Activated CD4-positive, CD25-positive, alpha-beta regulatory T cell treated with anti-CD3 and anti-CD28 coated beads, Interleukin-2, amount 50 U/mL, for 24 hours (primary cell): ENCODE measurements around the gene SMARCA2.

Experiments
- ATAC-seq, 2 donors: fragments of 150-1000 bp; cut with Tn5 transposase; one replicate each; pipeline ENCODE4 v1.10.0; 2021; ENCODE audit warnings: mild to moderate bottlenecking in 1 of 2, moderate library complexity in 1 of 2

The SMARCA2 gene

DNA sequence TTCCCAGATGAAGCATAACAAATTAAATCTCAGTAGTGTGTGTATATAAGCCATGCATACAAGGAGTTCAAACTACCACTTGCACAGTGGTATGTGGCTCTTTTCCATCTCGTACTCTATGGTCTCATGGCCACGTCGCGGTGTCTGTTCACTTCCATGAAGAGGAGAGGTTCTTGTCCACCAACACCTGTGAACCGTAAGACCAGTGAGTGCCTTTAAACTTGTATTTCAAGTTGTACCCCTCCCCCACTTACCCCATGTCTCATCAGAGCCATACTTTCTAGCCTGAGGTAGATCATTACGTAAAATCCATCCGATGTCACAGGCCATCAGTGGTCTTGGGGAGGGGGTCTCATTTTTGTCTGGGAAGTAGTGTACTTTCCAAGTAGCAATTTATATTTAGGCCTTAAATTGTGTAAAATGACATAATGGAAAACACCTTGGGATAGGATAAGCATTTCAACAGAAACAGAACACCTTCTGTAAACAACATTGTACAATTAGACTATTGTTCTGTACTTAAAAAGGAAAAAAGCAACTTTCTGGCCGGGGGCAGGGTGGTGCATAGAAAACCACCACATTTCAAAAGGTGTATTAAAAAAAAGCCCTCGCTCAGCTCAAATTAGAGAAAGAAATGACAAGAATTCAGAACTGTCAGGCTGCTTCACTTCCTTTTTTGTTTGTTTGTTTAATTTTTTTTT lies 163.0 kb downstream of the SMARCA2 start:
- ATAC-seq: no peak

- peak; percentile 38 to 64 for ATAC-seq
Measured at GRCh38 chr9:2179567-2179966, 164.4 kb downstream of the SMARCA2 start.

DNA sequence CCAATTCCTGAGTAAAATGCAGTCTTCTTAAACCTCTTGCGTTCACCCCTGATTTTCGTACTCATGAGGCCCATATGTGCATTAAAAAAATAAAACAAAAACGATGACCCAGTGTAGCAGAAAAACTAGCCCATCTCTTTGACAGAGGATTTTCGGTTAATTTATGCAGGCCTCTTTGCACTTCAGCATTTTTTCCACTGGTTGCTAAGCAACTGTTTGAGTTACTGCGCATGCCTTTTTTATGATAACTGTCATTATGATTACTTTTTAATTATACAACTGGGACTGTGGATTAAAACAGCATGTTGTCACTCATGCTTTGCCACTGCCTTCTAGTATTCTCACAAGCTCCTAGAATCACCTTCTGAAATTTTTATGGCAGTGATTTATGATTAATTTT lies 165.0 kb downstream of the SMARCA2 start:
- no peak for ATAC-seq

DNA sequence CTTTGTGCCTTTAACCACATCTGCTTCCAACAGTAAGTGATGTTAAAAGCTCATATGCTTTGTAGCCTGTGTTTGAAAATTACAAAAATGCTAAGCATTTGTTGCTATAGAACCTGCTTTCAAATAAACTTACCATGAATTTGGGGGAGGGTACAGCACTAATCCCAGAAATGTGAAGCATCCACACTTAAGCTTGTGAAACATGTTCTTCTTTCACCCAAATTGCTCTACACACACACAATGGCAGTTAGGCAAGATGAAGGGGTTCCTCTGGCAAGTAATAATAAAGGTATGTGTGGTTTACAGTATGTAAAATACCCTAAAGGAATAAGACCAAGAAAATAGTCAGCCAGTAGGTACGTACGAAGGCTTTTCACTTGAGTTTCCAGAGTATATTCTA lies 165.6 kb downstream of the SMARCA2 start:
- no peak for ATAC-seq

- ATAC-seq: no peak
Measured at GRCh38 chr9:2181792-2182191, 166.6 kb downstream of the SMARCA2 start.

GRCh38 chr9:2190939-2191608 lies 175.9 kb downstream of the SMARCA2 start:
- ATAC-seq: no peak

DNA sequence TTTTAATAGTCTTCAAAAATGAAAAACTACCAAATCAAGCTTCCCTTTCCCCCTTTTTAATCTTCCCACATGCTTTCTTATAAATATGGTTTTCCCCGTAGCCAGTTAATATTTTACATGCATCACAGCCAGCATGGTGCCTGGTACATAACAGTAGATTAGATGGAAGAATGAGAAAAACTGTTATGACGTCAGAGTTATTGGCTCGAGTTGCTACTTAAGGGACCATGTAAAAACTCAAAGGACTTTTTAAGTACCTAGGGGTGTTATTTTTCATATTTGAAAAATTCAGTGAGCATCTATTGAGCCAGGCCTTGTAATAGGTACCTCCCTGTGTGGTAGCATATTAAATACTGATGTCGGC lies 176.4 kb downstream of the SMARCA2 start:
- no peak for ATAC-seq

GRCh38 chr9:2192356-2192979 lies 177.3 kb downstream of the SMARCA2 start:
- no peak for ATAC-seq

DNA sequence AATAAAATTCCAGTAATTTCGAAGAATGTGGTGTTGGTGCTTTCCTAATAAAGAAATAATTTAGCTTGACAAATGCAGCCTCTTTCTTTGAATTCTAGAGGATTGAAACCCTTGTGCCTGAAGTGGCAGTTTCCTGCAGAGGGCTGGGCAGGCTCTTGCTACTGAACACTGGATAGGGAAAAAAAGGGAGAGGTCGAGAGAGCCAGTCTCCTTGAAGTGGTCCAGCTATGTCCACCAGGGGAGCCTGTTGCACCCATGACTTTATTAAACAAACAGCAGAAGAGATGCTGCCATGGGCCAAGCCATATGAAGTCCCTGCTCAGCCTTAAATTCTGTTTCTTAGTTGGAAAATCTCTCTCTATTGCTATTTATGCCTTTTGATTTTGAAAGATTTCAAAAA lies 178.4 kb downstream of the SMARCA2 start:
- no peak for ATAC-seq

DNA sequence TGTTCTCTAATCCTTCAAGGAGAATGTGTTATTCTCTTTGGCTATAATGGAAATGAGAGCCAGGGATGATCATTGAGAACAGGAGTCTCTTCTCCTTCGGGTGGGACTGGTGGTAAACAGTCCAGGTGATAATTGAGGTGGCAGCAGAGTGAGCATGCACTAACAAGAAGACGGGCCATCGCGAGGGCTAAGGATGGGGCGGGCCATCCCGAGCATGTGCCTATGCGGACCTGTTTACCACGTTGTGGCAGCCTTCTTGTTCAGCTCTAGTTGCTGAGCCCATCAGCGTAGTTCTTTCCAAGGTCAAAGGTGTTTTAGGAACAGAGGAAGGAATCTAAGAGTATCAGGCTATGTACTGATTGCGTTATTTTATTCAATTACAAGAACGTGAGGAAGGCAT lies 180.1 kb downstream of the SMARCA2 start:
- ATAC-seq: no peak

DNA sequence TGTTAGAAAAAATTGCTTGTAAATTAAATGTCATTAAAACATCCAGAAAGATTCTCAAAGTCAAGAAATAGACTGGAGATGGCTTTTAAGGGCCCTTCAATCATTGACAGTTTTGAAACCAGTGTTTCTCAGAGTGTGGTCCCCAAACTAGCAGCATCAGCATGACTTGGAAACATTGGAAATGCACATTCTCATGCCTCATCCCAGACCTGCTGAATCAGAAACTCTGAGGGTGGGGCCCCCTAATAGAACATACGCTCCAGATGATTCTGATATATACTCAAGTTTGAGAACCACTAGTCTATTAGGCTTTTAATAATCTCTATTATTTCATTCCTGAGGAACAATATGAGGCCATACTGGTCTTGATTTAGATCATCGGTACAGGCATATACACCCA lies 181.6 kb downstream of the SMARCA2 start:
- no peak for ATAC-seq

- no peak for ATAC-seq
Measured at GRCh38 chr9:2198956-2199635, 183.9 kb downstream of the SMARCA2 start.

GRCh38 chr9:2199999-2200796 lies 185.1 kb downstream of the SMARCA2 start:
- ATAC-seq: no peak

- ATAC-seq: no peak
Measured at GRCh38 chr9:2208465-2208864, 193.3 kb downstream of the SMARCA2 start.

DNA sequence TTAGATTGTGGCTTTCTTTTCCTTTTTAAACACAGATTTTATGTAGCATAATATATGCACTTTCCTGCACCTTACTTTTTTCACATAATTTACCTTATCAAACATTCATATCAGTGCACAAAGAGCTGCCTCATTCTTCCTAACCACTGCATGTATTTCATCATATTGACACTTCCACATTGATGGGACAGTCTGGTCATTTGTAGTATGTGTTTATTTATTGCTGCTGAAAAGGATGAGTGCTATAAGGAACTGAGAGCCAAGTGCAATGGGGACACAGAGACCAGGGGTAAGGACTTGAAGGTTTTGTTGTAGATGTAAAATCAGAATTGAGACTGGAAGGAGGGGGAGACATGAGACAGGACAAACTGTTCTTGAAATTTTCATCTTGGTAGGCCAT lies 193.8 kb downstream of the SMARCA2 start:
- ATAC-seq: no peak

- no peak for ATAC-seq
Measured at GRCh38 chr9:2209400-2209799, 194.3 kb downstream of the SMARCA2 start.

DNA sequence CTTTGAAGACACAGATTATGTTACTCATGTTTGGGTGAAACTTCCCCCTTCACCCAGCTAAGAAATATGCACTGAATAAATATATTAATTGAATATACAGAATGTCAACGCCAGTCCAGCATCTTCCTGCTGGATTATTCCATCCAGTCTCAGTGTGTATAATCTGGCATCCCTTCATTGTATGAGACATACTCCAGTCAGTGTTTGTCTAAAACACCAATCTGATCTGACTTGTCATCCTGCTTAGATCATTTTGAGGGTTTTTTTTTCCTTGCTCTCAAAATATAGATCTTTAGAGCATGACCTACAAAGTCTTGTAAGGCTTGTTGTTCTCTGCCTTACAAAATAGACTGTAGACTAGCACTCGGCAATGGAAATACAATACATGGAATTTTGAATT lies 195.1 kb downstream of the SMARCA2 start:
- no peak for ATAC-seq

DNA sequence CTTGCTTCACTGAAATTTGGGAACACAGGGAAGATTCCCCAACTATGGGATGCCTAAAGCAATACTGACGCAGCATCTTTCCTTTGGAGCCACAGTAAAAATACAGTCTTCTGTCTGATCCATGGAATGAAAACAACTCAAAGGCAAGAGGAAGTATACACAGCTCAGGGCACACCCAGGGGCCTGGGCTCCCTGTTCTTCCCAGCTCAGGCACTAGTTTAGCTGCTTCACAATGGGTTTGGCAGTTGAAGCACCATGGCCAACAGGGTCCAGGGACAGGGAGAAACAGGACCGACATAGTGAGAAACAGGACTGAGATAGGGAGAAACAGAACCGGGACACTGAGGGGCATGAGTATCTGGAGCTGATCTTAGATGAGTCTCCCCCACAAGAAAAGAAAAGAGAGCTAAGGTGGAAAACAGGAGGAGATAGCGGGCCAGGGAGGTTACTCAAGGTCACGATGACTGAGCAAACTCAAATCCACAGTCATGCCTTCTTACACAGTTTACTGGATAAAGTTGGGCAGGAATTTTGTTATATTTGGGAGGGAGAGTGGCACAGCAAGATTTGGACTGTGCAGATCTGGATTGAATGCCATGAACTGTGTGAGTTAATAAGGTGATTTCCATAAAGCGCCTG lies 198.8 kb downstream of the SMARCA2 start:
- ATAC-seq: no peak

DNA sequence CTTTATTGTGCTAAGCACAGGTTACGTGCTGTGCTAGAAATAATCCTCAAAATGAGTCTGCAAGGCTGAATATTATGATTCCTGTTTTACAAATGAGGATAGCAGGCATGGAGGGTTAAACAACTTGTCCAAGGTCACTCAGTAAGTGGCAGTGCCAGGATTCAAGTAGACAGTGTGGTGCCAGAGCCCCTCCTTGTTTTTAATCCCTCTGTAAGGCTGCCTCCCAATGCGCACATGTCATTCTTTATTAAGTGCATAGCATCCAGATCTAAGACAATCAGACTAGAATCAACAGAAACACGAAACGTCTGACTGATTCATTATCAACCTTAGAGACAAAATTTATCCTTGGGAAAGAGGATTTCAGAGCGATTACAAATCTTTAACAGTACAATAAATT lies 199.6 kb downstream of the SMARCA2 start:
- ATAC-seq: no peak

DNA sequence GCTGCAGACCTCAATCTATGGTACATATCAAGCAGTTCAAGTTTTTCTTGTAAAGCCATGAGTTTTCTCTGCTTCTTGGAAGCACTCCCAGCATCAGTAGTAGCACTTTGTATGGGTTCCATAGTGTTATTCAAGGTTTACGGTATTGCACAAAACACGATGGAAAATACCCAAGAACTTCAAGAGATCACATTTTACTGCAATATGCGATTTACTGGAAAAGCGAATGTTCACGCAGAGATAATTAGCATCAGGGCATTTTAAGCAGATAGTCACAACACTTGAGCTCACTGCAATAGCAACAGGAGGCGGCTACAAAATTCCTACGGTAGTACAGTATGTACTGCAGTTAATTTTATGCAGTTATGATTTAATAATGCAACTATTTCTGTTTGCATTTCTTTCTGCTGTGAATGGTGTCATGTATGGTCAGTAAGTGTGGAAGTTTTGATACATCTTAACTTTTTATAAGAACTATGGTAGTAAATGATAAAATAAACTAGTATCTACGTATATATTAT lies 200.8 kb downstream of the SMARCA2 start:
- no peak for ATAC-seq

GRCh38 chr9:2216591-2216990 lies 201.4 kb downstream of the SMARCA2 start:
- ATAC-seq: no peak

DNA sequence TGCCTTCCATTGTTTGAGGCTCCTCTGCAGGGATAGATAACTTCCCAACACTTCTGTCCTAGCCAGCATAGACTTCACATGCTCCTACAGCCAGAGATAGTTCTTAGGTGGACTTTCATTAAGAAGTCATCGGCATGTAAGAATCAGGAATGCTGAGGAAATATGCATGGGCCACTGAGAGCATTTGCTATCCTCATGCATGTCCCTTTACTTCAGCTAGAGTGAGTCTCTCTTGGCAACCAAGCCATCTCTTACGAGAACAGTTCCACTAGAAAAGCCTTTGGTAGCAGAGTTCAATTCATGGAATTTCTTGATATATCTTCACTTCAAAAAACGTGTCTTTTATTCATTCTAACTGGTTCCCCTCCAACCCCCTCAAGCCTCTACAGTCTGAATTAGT lies 202.4 kb downstream of the SMARCA2 start:
- ATAC-seq: no peak
